ENCODE measurements around the gene MSX2. TPM values are rescaled to one million over a fixed set of nuclear protein-coding genes. Genes with fewer than 3 reads are reported as not detected.

The MSX2 gene
- total RNA-seq, 2 donors from 2014 or later = 0.17 to 0.88 TPM

DNA sequence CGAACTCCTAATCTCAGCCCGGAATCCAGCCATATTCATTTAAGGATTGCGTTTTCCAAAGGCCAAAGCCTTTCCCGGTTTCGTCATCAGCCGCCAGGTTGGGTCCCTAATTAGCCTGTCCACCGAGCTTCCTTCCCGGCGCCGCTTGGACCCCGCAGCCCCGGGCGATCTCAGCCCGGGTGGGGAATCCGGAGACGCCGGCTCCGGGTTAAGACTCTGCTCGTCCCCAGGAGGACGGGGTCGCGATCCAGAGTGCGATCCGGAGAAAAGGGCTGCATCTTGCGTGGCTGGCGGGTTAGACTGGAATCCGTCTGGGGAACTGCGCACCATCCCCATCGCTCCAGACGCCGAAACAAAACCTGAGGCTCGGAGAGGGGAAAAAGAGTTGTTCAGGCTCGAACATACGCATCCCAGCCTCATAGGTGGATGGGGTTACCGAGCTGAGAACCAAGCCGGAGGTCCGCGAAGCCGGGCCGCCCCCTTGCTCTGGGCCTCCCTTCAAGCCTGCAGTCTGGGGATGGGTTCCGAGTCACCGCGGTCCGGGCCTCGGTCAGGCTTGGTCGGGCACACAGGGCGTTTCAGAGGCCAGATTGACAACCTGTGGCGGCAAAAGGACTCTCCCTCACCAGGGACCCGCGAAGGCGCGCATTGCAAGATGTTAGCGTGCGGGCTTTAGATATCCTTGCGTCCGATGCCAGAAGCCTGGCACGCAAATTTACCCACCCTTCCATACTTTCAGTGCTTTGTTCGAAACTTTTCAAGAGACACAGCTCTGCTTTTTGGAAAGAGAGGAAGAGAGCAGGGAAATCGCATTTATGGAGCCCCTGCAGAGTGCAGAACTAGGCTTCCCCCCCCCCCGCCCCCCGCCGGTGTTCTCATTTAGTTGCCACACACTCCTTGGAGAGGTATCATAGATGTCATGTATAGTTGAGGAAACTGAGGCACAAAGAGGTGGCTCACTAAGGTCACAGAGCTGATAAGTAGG lies 7.9 kb downstream of the MSX2 start:
- no peak overlapping the region for H3K9ac ChIP-seq (ENCODE audit: low read depth in 2 of 2, low read length in 2 of 2)
- intact Hi-C loops (cut with DNase I) = no loop called here
- TF ChIP-seq, protein P1, sequence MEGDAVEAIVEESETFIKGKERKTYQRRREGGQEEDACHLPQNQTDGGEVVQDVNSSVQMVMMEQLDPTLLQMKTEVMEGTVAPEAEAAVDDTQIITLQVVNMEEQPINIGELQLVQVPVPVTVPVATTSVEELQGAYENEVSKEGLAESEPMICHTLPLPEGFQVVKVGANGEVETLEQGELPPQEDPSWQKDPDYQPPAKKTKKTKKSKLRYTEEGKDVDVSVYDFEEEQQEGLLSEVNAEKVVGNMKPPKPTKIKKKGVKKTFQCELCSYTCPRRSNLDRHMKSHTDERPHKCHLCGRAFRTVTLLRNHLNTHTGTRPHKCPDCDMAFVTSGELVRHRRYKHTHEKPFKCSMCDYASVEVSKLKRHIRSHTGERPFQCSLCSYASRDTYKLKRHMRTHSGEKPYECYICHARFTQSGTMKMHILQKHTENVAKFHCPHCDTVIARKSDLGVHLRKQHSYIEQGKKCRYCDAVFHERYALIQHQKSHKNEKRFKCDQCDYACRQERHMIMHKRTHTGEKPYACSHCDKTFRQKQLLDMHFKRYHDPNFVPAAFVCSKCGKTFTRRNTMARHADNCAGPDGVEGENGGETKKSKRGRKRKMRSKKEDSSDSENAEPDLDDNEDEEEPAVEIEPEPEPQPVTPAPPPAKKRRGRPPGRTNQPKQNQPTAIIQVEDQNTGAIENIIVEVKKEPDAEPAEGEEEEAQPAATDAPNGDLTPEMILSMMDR (IDR thresholded peaks at IDR 0.05) = no peak
- H3K4me3 ChIP-seq = no peak overlapping the region
- H3K4me1 ChIP-seq = no peaks in the 10 kb centered on the region
- no peaks in the 10 kb centered on the region for H3K9me3 ChIP-seq
- no peak for DNase-seq
- H3K36me3 ChIP-seq = no peaks in the 10 kb centered on the region
- H3K27me3 ChIP-seq = peaks cover 52% of the 10 kb centered on the region
- no peak overlapping the region for H3K27ac ChIP-seq

DNA sequence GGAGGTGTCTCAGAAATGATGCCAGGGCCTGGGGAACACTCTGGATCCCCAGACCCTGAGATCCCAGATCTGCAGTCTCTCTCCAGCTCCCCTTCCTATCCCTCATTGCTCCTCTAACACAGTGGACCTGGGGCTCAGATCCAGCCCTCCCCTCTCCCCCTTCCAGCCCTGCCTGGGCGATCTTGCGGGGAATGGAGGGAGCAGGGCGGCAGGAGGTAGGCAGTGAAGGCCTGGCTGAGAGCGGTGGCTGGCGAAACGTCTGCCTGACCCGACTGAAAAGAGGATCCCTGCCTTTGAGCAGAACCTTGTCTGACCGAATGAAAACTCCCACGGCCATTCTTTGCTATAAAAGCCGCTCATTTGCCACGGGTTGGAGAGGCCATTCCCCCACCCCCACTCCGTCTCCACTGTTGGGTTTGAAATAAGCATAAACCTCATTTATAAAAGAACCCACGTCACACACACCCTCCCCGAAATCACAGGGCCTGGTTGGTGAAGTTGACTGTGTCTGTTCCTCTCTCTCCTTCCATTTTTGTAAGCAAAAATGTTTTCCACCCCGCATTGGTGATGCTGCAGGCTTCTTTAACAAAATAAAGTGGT lies 8.8 kb downstream of the MSX2 start:
- no peak overlapping the region for H3K27ac ChIP-seq
- intact Hi-C loops (cut with DNase I) = no loop called here
- no peaks in the 10 kb centered on the region for H3K9me3 ChIP-seq
- no peaks in the 10 kb centered on the region for H3K4me1 ChIP-seq
- no peak for DNase-seq
- H3K27me3 ChIP-seq = peaks cover 52% of the 10 kb centered on the region
- H3K36me3 ChIP-seq = no peaks in the 10 kb centered on the region
- H3K9ac ChIP-seq (ENCODE audit: low read depth in 2 of 2, low read length in 2 of 2) = no peak overlapping the region
- TF ChIP-seq, protein P1 (IDR thresholded peaks at IDR 0.05) = no peak
- H3K4me3 ChIP-seq = no peak overlapping the region

DNA sequence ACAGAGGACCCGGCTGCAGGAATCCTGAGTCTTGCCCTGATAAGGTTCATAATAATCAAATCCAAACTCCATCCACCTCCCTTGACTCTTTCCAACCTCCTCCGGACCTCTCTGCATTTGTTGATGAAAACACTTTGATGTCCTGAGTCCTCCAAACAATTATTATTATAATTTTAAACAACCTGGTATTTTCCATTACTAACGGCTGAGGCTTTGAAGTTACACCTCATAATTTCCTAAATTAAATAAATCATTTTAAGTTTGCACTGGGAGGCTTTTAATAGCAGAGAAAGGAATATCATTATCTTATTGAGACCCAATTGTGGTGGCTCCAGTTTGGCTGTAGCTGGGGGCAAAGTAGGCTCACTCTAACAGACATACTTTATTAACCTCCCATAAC lies 9.5 kb downstream of the MSX2 start:
- intact Hi-C loops (cut with DNase I) = no loop called here
- Histone ChIP-seq H3K27ac (no peak overlapping the region), H3K9me3 (no peaks in the 10 kb centered on the region), H3K27me3 (peaks cover 52% of the 10 kb centered on the region), H3K4me1 (no peaks in the 10 kb centered on the region), H3K9ac (ENCODE audit: low read depth in 2 of 2, low read length in 2 of 2) (no peak overlapping the region), H3K4me3 (no peak overlapping the region), H3K36me3 (no peaks in the 10 kb centered on the region)
- DNase-seq = no peak
- TF ChIP-seq, protein P1 (IDR thresholded peaks at IDR 0.05) = no peak

DNA sequence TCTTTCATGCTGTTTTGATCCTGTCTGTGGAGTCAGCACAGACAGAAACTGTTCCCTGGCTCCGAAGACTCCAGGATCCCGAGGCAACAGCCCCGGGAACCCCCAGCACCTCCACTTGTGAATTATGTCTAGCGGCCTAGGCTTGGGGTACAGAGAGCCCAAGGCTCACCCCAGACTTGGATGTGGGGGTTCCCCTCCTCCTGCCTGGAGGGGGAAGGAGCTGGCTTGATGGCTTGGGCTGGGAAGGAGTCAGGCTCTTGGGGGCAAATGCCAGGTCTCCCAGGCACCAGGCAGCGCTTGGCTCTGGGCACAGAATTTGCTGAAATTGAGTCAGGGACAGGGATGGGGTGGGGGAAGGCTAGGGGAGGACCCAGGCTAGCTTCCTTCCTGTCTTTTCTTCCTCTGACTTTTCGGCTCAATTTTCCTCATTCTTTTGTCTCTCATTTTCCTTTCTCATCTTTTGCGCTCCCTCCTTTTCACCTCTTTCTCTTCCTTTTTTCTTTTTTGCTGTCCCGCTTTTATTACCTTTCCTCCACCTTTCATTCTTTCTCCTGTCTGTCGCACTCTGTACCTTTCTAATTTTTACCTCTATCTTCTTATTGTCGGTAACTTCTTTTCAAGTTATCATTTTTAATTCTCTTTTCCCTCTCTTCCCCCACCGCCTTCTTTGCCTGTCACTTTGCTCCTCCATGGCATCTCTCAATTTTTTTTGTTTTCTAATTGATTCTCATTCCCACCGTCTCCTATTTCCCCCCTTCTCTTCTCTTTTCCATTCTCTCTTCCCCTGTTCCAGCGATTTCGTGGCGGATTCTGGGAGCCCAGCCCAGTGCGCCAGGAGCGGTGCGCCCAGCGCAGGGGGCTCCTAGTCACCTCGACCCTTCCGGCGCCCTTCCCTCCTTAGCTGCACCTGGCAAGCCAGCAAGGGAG lies 10.5 kb downstream of the MSX2 start:
- intact Hi-C loops (cut with DNase I) = loop anchor here (5.0 kb wide), 1 partner anchor 313 kb away; no protein-coding TSS in a partner anchor

More for the DNA sequence above, 10.5 kb downstream of the MSX2 start:
- no peaks in the 10 kb centered on the region for H3K36me3 ChIP-seq
- H3K9me3 ChIP-seq = no peaks in the 10 kb centered on the region
- TF ChIP-seq, protein P1 (IDR thresholded peaks at IDR 0.05) = no peak
- DNase-seq = no peak
- no peak overlapping the region for H3K4me3 ChIP-seq
- no peak overlapping the region for H3K27ac ChIP-seq
- no peaks in the 10 kb centered on the region for H3K4me1 ChIP-seq
- H3K9ac ChIP-seq (ENCODE audit: low read depth in 2 of 2, low read length in 2 of 2) = no peak overlapping the region
- H3K27me3 ChIP-seq = peaks cover 52% of the 10 kb centered on the region

Measured in colonic mucosa (tissue), 4 donors.